Measurements from ENCODE around the gene PPM1H. TPM values are rescaled to one million over a fixed set of nuclear protein-coding genes. Genes with fewer than 3 reads are reported as not detected.

PPM1H gene
- total and polyA plus RNA-seq, 2 donors (not counting 1 experiment from before 2014, with no cell fraction given) = 0.01 TPM; not detected in 1

GRCh38 chr12:62774794-62775193, 160.2 kb downstream of the PPM1H start:
- CTCF ChIA-PET = interaction anchor here (1.2 to 1.9 kb wide), 2 partner anchors 19 to 25 kb away, joined by 5 read pairs; no protein-coding TSS in a partner anchor
- Mint-ChIP-seq H3K9me3 (ENCODE audit: insufficient read depth) (no peaks in the 10 kb centered on the region), H3K4me3 (no peak overlapping the region), H3K27ac (no peak overlapping the region), H3K4me1 (no peaks in the 10 kb centered on the region), H3K27me3 (no peaks in the 10 kb centered on the region)
- H3K9me3 ChIP-seq (ENCODE audit: control extremely low read depth in 1 of 3, control insufficient read depth in 2 of 3, insufficient read depth in 1 of 3, low read length in 2 of 3) = no peaks in the 10 kb centered on the region
- TF ChIP-seq EZH2 (IDR thresholded peaks at IDR 0.05; ENCODE audit: borderline replicate concordance, insufficient read depth, low read depth, low read length, poor library complexity, severe bottlenecking) = no peak
- TF ChIP-seq CTCF (IDR thresholded peaks at IDR 0.05) = no peak
- POLR2A ChIA-PET = no interaction called here
- ATAC-seq (ENCODE audit: low read depth) (no peak), DNase-seq (no peak)
- H3K9ac ChIP-seq (ENCODE audit: low read length) = no peak overlapping the region
- no peaks in the 10 kb centered on the region for H3K27me3 ChIP-seq (replicated peaks in 1 of 4; ENCODE audit: control extremely low read depth in 1 of 4, control insufficient read depth in 3 of 4, insufficient read depth in 4 of 4, low read length in 3 of 4)
- H3K79me2 ChIP-seq (ENCODE audit: control insufficient read depth, insufficient read depth, low read length) = no peaks in the 10 kb centered on the region
- no peaks in the 10 kb centered on the region for H4K20me1 ChIP-seq (ENCODE audit: control insufficient read depth, insufficient read depth, low read length, poor library complexity, severe bottlenecking)
- no peak overlapping the region for H3K4me3 ChIP-seq (ENCODE audit: control extremely low read depth in 1 of 5, extremely low read depth in 1 of 5, insufficient read depth in 1 of 5, low read depth in 2 of 5, low read length in 4 of 5)
- intact Hi-C loops (cut with micrococcal nuclease) = no loop called here
- 87% methylated on average over 6 of the region's 8 CpGs for WGBS (ENCODE audit: insufficient coverage)
- H3K36me3 ChIP-seq (replicated peaks in 1 of 2; ENCODE audit: control extremely low read depth in 1 of 2, control insufficient read depth in 1 of 2, extremely low read depth in 1 of 2, insufficient read depth in 2 of 2, low read length in 1 of 2) = no peaks in the 10 kb centered on the region
- no peaks in the 10 kb centered on the region for H3K4me1 ChIP-seq (ENCODE audit: control insufficient read depth in 2 of 2, insufficient read depth in 2 of 2, low read length in 2 of 2)
- no peak overlapping the region for H2AFZ ChIP-seq (ENCODE audit: insufficient read depth, low read depth, low read length, poor library complexity, severe bottlenecking)
- no peak overlapping the region for H3K27ac ChIP-seq (ENCODE audit: low read length in 2 of 2)
- H3K4me2 ChIP-seq (replicated peaks; ENCODE audit: low read depth, low read length, poor library complexity, severe bottlenecking) = no peak overlapping the region

- Mint-ChIP-seq H3K27me3 (no peaks in the 10 kb centered on the region), H3K9me3 (ENCODE audit: insufficient read depth) (no peaks in the 10 kb centered on the region), H3K27ac (no peak overlapping the region), H3K4me3 (no peak overlapping the region), H3K4me1 (no peaks in the 10 kb centered on the region)
- TF ChIP-seq EZH2 (IDR thresholded peaks at IDR 0.05; ENCODE audit: borderline replicate concordance, insufficient read depth, low read depth, low read length, poor library complexity, severe bottlenecking) (no peak), CTCF (IDR thresholded peaks at IDR 0.05) (no peak)
- Histone ChIP-seq H3K4me3 (ENCODE audit: control extremely low read depth in 1 of 5, extremely low read depth in 1 of 5, insufficient read depth in 1 of 5, low read depth in 2 of 5, low read length in 4 of 5) (no peak overlapping the region), H3K9ac (ENCODE audit: low read length) (no peak overlapping the region), H3K4me2 (replicated peaks; ENCODE audit: low read depth, low read length, poor library complexity, severe bottlenecking) (no peak overlapping the region), H3K79me2 (ENCODE audit: control insufficient read depth, insufficient read depth, low read length) (no peaks in the 10 kb centered on the region), H2AFZ (ENCODE audit: insufficient read depth, low read depth, low read length, poor library complexity, severe bottlenecking) (no peak overlapping the region), H3K9me3 (ENCODE audit: control extremely low read depth in 1 of 3, control insufficient read depth in 2 of 3, insufficient read depth in 1 of 3, low read length in 2 of 3) (no peaks in the 10 kb centered on the region), H3K27ac (ENCODE audit: low read length in 2 of 2) (no peak overlapping the region), H4K20me1 (ENCODE audit: control insufficient read depth, insufficient read depth, low read length, poor library complexity, severe bottlenecking) (no peaks in the 10 kb centered on the region), H3K4me1 (ENCODE audit: control insufficient read depth in 2 of 2, insufficient read depth in 2 of 2, low read length in 2 of 2) (no peaks in the 10 kb centered on the region), H3K27me3 (replicated peaks in 1 of 4; ENCODE audit: control extremely low read depth in 1 of 4, control insufficient read depth in 3 of 4, insufficient read depth in 4 of 4, low read length in 3 of 4) (no peaks in the 10 kb centered on the region), H3K36me3 (replicated peaks in 1 of 2; ENCODE audit: control extremely low read depth in 1 of 2, control insufficient read depth in 1 of 2, extremely low read depth in 1 of 2, insufficient read depth in 2 of 2, low read length in 1 of 2) (no peaks in the 10 kb centered on the region)
- intact Hi-C loops (cut with micrococcal nuclease) = no loop called here
- WGBS (ENCODE audit: insufficient coverage) = 100% methylated on average over 1 of the region's 4 CpGs
- DNase-seq (no peak), ATAC-seq (ENCODE audit: low read depth) (no peak)
- ChIA-PET POLR2A (no interaction called here), CTCF (no interaction called here)
Observed at GRCh38 chr12:62772416-62772955, 162.5 kb downstream of the PPM1H start.

All from B cell (primary cell).